Upper lobe of left lung (tissue), 6 donors: ENCODE results near the gene TAC3. TPM values are rescaled to one million over a fixed set of nuclear protein-coding genes. Genes with fewer than 3 reads are reported as not detected.
A peak's percentile ranks its signal among the peaks of the same experiment; 100 is the strongest.

Source experiments
- ATAC-seq, 2 donors: fragments of 200-7000 bp; cut with Tn5 transposase; one replicate each; pipeline ENCODE4 v1.9.1; 2022; ENCODE audit warnings: mild to moderate bottlenecking in 2 of 2, moderate library complexity in 2 of 2; ENCODE audit not compliant: low FRiP score in 2 of 2
- DNase-seq, 2 donors: peaks; one replicate each; pipeline ENCODE4 v3.0.0-alpha.2; 2019 to 2020
- H3K27ac ChIP-seq, 4 donors: fragments of 200-600 bp; sonication (generic); one replicate each; pipeline ENCODE4 v1.5.1; 2016 to 2019
- H3K27me3 ChIP-seq, 4 donors: fragments of 200-600 bp; sonication (generic); one replicate each; pipeline ENCODE4 v1.5.1; 2017 to 2019
- H3K36me3 ChIP-seq, 4 donors: fragments of 200-600 bp; sonication (generic); one replicate each; pipeline ENCODE4 v1.5.1; 2016 to 2019
- H3K4me1 ChIP-seq, 4 donors: fragments of 200-600 bp; sonication (generic); one replicate each; pipeline ENCODE4 v1.5.1; 2018 to 2019
- H3K4me3 ChIP-seq, 4 donors: fragments of 200-600 bp; sonication (generic); one replicate each; pipeline ENCODE4 v1.5.1; 2017 to 2019; ENCODE audit warnings: mild to moderate bottlenecking in 2 of 4, moderate library complexity in 1 of 4
- H3K9me3 ChIP-seq, 4 donors: fragments of 200-600 bp; sonication (generic); one replicate each; pipeline ENCODE4 v1.5.1; 2018 to 2019
- CTCF ChIP-seq, 6 experiments: fragments of 450-650 bp in 4 of 6; fragments of 200-600 bp in 2 of 6; sonication (generic) in 2 of 6; IDR thresholded peaks; one replicate each; pipeline ENCODE4 v1.5.1; 2016 to 2019; ENCODE audit warnings: antibody characterized with exemption in 6 of 6
- EP300 ChIP-seq, 4 donors: sonication (generic); formaldehyde crosslinking; IDR thresholded peaks; one replicate each; pipeline ENCODE4 v1.5.1; 2017; ENCODE audit warnings: antibody characterized with exemption in 4 of 4, control low read depth in 2 of 4
- POLR2A ChIP-seq, 4 donors: fragments of 450-650 bp; IDR thresholded peaks; one replicate each; pipeline ENCODE4 v1.5.1; 2016 to 2017; ENCODE audit warnings: antibody characterized with exemption in 4 of 4, mild to moderate bottlenecking in 2 of 4
- POLR2AphosphoS5 ChIP-seq, 2 donors: sonication (generic); formaldehyde crosslinking; IDR thresholded peaks; one replicate each; pipeline ENCODE4 v1.5.1; 2017; ENCODE audit warnings: antibody characterized with exemption in 2 of 2
- WGBS, 2 donors: methylation state at CpG; one replicate each; pipeline ENCODE4 v1.1.5; 2017 to 2018; 5-methylcytosine and 5-hydroxymethylcytosine counted together
- total RNA-seq, 6 donors: library from RNA; depleted of rRNA in 4 of 6; stranded (reverse); fragments of >200 nt in 4 of 6; gene quantifications; one replicate each; pipeline versions ENCODE4 v1.1.0 to v1.2.1, GENCODE V29; 2016 to 2021
- donor health status: DM: no; HTN: no; CAD: no; lungs with moderate emphysema.
- donor health status: DM: no; HTN: yes; CAD: no; lungs with severe emphysema.

The TAC3 gene
- total RNA-seq, 6 donors from 2014 or later: not detected

DNA sequence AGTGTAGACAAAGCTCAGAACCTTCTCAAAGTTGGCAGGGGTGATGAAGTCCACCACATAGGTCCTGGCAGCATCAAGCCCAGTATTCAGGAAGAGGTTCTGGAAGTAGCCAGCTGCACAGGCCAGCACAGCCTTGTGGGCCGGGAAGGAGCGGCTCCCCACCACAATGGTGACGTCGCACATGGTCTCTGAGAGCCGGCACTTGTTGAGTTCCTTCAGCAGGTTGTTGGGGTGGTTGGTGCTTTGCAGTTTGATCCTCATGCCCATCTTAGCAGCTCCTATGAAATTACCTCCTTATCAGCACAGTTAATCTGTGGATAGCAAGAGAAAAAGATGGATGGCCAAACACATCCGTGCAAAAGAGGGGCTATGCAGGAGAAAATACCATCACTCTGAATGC lies 11.7 kb downstream of the TAC3 start:
- no peaks in the 10 kb centered on the region for H3K27me3 ChIP-seq
- no peaks in the 10 kb centered on the region for H3K9me3 ChIP-seq
- peaks cover 24 to 47% (median 36%) of the 10 kb centered on the region in 4 donors for H3K4me1 ChIP-seq
- H3K4me3 ChIP-seq: no peak overlapping the region
- H3K27ac ChIP-seq: no peak overlapping the region
- WGBS, 2 donors: 18 to 85% methylated on average over 1 to 6 of the region's 6 CpGs
- H3K36me3 ChIP-seq: peaks cover 18 to 45% (median 30%) of the 10 kb centered on the region in 4 donors
- no peak for ATAC-seq
- TF ChIP-seq CTCF (IDR thresholded peaks at IDR 0.05) (no peak), POLR2A (IDR thresholded peaks at IDR 0.05) (no peak)
- DNase-seq: no peak

- ATAC-seq (no peak), DNase-seq (no peak)
- TF ChIP-seq POLR2AphosphoS5 (IDR thresholded peaks at IDR 0.05): no peak
- TF ChIP-seq EP300 (IDR thresholded peaks at IDR 0.05): no peak
- no peak for TF ChIP-seq CTCF (IDR thresholded peaks at IDR 0.05)
- no peak for TF ChIP-seq POLR2A (IDR thresholded peaks at IDR 0.05)
- H3K4me1 ChIP-seq: peaks cover 24 to 47% (median 38%) of the 10 kb centered on the region in 4 donors
- WGBS, 2 donors: 91 to 93% methylated on average over 13 of the region's 13 CpGs
- no peak overlapping the region for H3K4me3 ChIP-seq
- peaks cover 18 to 51% (median 30%) of the 10 kb centered on the region in 4 donors for H3K36me3 ChIP-seq
- no peaks in the 10 kb centered on the region for H3K9me3 ChIP-seq
- no peak overlapping the region for H3K27ac ChIP-seq
- H3K27me3 ChIP-seq: no peaks in the 10 kb centered on the region
These were observed 12.9 kb downstream of the TAC3 start for GRCh38 chr12:57003395-57003794.

- ATAC-seq: peak; percentile 55 to 71
- Histone ChIP-seq H3K36me3 (peaks cover 18 to 52% (median 30%) of the 10 kb centered on the region in 4 donors), H3K4me1 (peaks cover 25 to 38% (median 35%) of the 10 kb centered on the region in 4 donors), H3K4me3 (no peak overlapping the region), H3K9me3 (no peaks in the 10 kb centered on the region), H3K27me3 (no peaks in the 10 kb centered on the region), H3K27ac (no peak overlapping the region)
- peak in 1 of 2 donors; percentile 78 for DNase-seq
- peak in 1 of 2 donors; percentile 16 for TF ChIP-seq POLR2AphosphoS5 (IDR thresholded peaks at IDR 0.05)
- TF ChIP-seq CTCF (IDR thresholded peaks at IDR 0.05): peak; percentile 74 to 90 (median 82)
- no peak for TF ChIP-seq EP300 (IDR thresholded peaks at IDR 0.05)
- no peak for TF ChIP-seq POLR2A (IDR thresholded peaks at IDR 0.05)
- WGBS, 2 donors: 29 to 43% methylated on average over 8 to 13 of the region's 13 CpGs
These were observed 14.9 kb downstream of the TAC3 start for GRCh38 chr12:57001448-57001906.

DNA sequence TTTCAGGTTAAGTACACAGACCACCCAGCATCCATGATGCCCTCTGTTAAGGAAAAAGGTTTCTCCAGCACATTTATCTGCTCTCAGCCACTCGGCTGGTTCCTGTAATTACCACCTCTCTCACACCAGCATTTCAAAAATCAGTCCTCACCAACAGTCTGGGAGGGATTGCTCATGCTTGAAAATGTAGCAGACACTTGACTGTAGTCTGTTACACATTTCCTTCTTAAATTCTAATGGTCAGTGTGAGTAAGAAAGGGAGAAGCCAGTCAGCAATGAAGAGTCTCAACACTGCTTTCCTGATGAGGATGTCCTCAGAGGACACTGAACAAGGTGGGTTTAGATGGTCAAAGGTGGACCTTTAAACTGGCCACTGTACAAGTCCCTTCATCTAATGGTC lies 15.9 kb downstream of the TAC3 start:
- 72 to 75% methylated on average over 1 of the region's 1 CpG for WGBS, 2 donors
- peaks cover 18 to 57% (median 30%) of the 10 kb centered on the region in 4 donors for H3K36me3 ChIP-seq
- no peak overlapping the region for H3K27ac ChIP-seq
- ATAC-seq (no peak), DNase-seq (no peak)
- TF ChIP-seq CTCF (IDR thresholded peaks at IDR 0.05) (no peak), POLR2A (IDR thresholded peaks at IDR 0.05) (no peak), EP300 (IDR thresholded peaks at IDR 0.05) (no peak), POLR2AphosphoS5 (IDR thresholded peaks at IDR 0.05) (no peak)
- no peaks in the 10 kb centered on the region for H3K9me3 ChIP-seq
- no peaks in the 10 kb centered on the region for H3K27me3 ChIP-seq
- no peak overlapping the region for H3K4me3 ChIP-seq
- peaks cover 20 to 39% (median 32%) of the 10 kb centered on the region in 4 donors for H3K4me1 ChIP-seq

GRCh38 chr12:56999456-56999855 lies 16.9 kb downstream of the TAC3 start:
- Histone ChIP-seq H3K27me3 (no peaks in the 10 kb centered on the region), H3K4me1 (peaks cover 14 to 34% (median 23%) of the 10 kb centered on the region in 4 donors), H3K9me3 (no peaks in the 10 kb centered on the region), H3K27ac (no peak overlapping the region), H3K36me3 (peaks cover 18 to 57% (median 28%) of the 10 kb centered on the region in 4 donors), H3K4me3 (no peak overlapping the region)
- no peak for TF ChIP-seq EP300 (IDR thresholded peaks at IDR 0.05)
- no peak for TF ChIP-seq POLR2A (IDR thresholded peaks at IDR 0.05)
- TF ChIP-seq CTCF (IDR thresholded peaks at IDR 0.05): no peak
- no peak for TF ChIP-seq POLR2AphosphoS5 (IDR thresholded peaks at IDR 0.05)
- DNase-seq (no peak), ATAC-seq (no peak)
- 89 to 90% methylated on average over 4 of the region's 4 CpGs for WGBS, 2 donors
